B cell (primary cell): ENCODE measurements around the gene NDUFS7.

Experiments used
- EZH2 ChIP-seq: IDR thresholded peaks from 2 replicates; pipeline ENCODE4 v1.6.1; 2012; ENCODE audit warnings: borderline replicate concordance, low read depth, mild to moderate bottlenecking, moderate library complexity, low read length; ENCODE audit not compliant: insufficient read depth, poor library complexity, severe bottlenecking
- TF ChIP-seq, protein P1 (sequence below): fragments of 200-600 bp; IDR thresholded peaks from one replicate; pipeline ENCODE4 v1.8.0; 2022; ENCODE audit warnings: antibody characterized with exemption, mild to moderate bottlenecking

DNA sequence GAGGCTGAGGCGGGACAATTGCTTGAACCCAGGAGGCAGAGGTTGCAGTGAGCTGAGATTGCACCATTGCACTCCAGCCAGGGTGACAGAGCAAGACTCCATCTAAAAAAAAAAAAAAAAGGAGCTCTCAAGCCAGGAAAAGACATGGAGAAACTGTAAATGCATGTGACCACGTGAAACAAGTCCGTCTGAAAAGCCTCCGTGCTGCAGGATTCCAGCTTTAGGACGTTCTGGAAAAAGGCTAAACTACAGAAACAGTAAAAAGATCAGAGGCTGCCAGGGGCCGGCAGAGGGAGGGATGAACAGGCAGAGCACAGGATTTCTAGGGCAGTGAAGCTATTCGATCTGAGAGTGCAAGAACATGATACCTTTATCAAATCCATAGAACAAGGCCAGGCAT lies 40.7 kb upstream of the NDUFS7 start:
- TF ChIP-seq EZH2, result no peak
- TF ChIP-seq, protein P1, sequence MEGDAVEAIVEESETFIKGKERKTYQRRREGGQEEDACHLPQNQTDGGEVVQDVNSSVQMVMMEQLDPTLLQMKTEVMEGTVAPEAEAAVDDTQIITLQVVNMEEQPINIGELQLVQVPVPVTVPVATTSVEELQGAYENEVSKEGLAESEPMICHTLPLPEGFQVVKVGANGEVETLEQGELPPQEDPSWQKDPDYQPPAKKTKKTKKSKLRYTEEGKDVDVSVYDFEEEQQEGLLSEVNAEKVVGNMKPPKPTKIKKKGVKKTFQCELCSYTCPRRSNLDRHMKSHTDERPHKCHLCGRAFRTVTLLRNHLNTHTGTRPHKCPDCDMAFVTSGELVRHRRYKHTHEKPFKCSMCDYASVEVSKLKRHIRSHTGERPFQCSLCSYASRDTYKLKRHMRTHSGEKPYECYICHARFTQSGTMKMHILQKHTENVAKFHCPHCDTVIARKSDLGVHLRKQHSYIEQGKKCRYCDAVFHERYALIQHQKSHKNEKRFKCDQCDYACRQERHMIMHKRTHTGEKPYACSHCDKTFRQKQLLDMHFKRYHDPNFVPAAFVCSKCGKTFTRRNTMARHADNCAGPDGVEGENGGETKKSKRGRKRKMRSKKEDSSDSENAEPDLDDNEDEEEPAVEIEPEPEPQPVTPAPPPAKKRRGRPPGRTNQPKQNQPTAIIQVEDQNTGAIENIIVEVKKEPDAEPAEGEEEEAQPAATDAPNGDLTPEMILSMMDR, result no peak
